Endothelial cell of umbilical vein (primary cell): ENCODE data around the gene NTRK1.

Experiments used
- EZH2 ChIP-seq: IDR thresholded peaks from 2 replicates; pipeline ENCODE4 v1.6.1; 2012; ENCODE audit warnings: borderline replicate concordance, low read depth, mild to moderate bottlenecking, moderate library complexity, low read length, inconsistent platforms; ENCODE audit not compliant: severe bottlenecking
- TF ChIP-seq, protein P1 (sequence below), 2 donors: IDR thresholded peaks; 1 replicate in 1 of 2; 2 replicates in 1 of 2; pipeline ENCODE4 v1.5.1; 2011; ENCODE audit warnings: low read length in 2 of 2, mild to moderate bottlenecking in 2 of 2, moderate library complexity in 2 of 2, control low read depth in 1 of 2, inconsistent platforms in 1 of 2, low read depth in 1 of 2; ENCODE audit not compliant: insufficient read depth in 1 of 2; ENCODE audit errors: extremely low read depth in 1 of 2

DNA sequence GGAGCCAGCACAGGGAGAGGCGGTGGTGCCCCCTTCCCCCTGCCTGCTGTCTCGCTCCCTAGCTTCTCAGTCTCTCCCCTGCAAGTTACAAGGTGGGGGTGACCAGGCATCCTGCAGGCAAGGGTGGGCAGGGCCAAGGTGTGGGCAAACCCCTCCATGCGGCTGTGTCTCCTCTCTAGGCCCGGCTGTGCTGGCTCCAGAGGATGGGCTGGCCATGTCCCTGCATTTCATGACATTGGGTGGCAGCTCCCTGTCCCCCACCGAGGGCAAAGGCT lies 14.6 kb downstream of the NTRK1 start:
- TF ChIP-seq, protein P1, sequence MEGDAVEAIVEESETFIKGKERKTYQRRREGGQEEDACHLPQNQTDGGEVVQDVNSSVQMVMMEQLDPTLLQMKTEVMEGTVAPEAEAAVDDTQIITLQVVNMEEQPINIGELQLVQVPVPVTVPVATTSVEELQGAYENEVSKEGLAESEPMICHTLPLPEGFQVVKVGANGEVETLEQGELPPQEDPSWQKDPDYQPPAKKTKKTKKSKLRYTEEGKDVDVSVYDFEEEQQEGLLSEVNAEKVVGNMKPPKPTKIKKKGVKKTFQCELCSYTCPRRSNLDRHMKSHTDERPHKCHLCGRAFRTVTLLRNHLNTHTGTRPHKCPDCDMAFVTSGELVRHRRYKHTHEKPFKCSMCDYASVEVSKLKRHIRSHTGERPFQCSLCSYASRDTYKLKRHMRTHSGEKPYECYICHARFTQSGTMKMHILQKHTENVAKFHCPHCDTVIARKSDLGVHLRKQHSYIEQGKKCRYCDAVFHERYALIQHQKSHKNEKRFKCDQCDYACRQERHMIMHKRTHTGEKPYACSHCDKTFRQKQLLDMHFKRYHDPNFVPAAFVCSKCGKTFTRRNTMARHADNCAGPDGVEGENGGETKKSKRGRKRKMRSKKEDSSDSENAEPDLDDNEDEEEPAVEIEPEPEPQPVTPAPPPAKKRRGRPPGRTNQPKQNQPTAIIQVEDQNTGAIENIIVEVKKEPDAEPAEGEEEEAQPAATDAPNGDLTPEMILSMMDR (IDR thresholded peaks at IDR 0.05; ENCODE audit: extremely low read depth in 1 of 2, insufficient read depth in 1 of 2, low read depth in 1 of 2, low read length in 2 of 2) = no peak
- no peak for TF ChIP-seq EZH2
